Hematopoietic multipotent progenitor cell treated with erythropoietin and hydrocortisone succinate and interleukin-3 and kit ligand, for 8 days (in vitro differentiated cells): ENCODE results near the gene C10orf90.

Experiments used
- DNase-seq: peaks from one replicate; pipeline ENCODE4 v3.0.0-alpha.2; 2015

Gene C10orf90

DNA sequence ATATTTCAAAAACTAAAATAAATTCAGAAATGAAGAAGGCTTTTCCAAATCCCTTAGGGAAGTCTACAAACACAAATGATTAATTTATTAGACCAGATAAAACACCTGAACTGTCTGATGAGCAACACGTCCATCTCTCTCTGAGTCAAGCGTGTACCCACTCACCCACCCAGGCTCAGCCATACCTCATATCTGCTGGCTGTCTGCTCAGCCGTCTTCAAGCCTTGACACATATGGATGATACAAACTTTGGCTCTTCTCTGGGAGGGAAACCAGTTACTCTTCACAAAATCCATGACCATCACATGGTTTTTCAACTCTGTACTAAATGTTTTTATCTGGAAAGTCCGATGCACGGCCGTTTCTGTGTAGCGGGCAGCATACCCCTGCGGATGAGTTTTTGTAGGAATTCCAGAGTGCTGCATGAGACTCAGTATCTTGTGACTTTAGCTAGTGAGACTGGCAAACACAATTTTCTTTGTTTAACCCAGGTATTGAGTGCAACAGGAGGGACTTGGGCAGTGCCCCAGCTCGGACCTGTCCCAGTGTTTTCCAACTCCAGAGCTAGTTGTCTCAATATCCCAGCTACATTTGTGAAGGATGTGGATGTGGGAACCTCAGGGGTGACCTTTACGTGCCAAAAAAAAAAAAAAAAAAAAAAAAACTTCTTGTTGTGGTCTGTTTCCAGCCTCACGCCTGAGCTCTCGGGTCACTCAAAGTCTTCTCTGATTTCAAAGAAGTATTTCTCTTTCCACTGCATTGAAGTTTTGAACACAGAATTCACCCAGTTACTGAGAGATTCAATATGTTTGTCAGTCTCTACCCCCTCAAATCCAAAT lies at the start of gene C10orf90:
C10orf90 (minus strand) TSS at position 638 of the 839 bp plus-strand sequence; CDS start at position 425, 213 bp downstream.
- DNase-seq: no peak

- DNase-seq: no peak
These were observed 45.9 kb upstream of the C10orf90 start for GRCh38 chr10:126716366-126716765.

- DNase-seq: no peak
These were observed 43.1 kb upstream of the C10orf90 start for GRCh38 chr10:126713594-126713993.

DNA sequence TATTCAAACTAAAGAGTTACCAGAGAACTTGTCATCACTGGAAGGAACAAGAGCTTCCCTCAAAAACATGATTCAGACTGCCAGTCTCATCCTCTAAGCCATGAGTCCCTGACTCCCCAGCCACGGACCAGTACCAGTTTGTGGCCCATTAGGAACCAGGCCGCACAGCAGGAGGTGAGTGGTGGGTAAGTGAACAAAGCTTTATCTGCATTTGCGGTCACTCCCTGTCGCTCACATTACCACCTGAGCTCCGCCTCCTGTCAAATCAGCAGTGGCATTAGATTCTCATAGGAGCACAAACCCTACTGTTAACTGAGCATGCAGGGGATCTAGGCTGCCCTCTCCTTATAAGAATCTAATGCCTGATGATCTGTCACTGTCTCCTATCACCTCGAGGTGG lies 42.2 kb upstream of the C10orf90 start:
- no peak for DNase-seq

GRCh38 chr10:126705951-126706565 lies 35.6 kb upstream of the C10orf90 start:
- no peak for DNase-seq

DNA sequence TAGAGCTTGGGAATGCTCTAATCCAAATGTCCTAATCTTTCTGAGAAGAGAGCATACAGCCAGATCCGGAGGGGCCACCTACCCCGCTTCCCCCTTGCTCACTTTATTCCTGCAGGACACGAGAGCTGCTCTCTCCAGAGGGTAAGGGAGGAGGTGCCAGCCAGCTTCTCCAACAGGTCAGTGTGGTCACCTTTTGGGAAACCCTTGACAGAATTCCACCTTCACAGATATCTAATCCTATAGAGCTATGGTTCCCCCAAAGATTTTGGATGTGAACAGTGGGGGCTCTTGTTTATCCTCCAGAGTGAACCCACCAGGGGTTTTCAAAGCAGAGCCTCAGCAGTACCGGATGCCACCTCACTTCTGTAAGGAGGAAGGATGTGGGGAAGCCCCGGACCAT lies 34.6 kb upstream of the C10orf90 start:
- DNase-seq: no peak

GRCh38 chr10:126704649-126705048 lies 34.2 kb upstream of the C10orf90 start:
- no peak for DNase-seq

GRCh38 chr10:126702181-126702580 lies 31.7 kb upstream of the C10orf90 start:
- no peak for DNase-seq

GRCh38 chr10:126701526-126701925 lies 31.0 kb upstream of the C10orf90 start:
- DNase-seq: no peak

- DNase-seq: no peak
These were observed 26.2 kb upstream of the C10orf90 start for GRCh38 chr10:126696684-126697083.

GRCh38 chr10:126691456-126691855 lies 21.0 kb upstream of the C10orf90 start:
- no peak for DNase-seq

DNA sequence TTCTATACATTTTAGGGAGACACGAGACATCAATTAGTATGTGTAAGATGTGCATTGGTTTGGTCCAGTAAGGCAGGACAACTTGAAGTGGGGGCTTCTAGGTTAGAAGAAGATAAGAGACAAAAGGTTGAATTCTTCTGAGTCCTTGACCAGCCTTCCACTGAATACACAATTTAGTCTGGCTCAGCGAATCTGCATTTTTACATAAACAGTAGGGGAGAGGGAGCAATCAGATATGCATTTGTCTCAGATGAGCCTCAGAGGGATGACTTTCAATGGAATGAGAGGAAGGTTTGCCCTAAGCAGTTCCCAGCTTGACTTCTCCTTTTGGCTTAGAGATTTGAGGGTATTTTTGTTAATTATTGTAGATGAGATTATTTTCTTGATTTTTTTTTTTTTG lies 20.0 kb upstream of the C10orf90 start:
- DNase-seq: no peak

DNA sequence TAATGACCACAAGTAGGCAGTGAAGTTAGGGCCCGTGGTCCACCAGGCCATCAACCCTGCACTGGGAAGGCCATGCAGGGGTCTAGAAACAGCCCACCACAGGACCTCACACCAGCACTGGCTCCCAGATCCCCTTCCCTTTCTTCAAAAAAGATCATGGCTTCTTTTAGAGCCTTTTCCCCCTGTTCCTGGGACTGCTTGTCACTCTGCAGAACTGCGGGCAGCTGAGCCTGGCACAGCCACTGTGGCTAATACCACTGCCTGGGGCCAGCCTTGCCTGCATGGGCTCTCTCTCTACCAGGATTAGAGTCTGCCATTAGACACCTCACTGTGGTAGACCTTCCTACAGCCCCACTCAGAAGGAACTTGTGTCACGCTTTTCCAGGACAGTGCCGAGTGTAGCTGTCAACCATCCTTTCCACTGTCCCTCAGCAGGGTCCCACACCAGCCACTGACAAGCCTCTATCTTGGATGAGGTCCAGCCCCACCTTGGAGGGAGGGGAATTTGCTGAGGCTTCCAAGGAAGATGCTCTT lies 19.0 kb upstream of the C10orf90 start:
- no peak for DNase-seq

DNA sequence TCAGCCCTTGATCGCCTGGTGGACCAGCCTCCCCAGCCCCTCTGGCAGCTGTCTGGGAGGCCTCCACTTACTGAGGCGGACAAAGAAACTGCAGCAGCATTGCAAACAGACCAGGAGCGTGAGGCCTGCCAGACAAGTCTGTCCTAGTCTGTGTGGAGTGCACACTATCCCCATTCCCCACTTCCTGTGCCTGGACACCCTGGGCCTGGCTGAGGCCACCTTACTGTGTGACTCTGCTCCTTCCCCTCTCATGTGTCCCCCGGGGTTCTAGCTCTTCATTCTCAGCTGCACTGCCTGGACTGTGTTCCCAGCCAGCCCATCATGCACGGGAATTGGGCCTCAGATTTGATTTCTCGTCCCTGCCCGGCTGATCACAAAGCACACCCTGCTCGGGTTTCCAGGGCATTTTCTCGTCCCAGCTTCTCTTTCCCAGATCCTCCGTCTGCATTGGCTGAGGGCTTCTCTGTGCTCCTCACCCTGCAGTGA lies 16.7 kb upstream of the C10orf90 start:
- DNase-seq: no peak

DNA sequence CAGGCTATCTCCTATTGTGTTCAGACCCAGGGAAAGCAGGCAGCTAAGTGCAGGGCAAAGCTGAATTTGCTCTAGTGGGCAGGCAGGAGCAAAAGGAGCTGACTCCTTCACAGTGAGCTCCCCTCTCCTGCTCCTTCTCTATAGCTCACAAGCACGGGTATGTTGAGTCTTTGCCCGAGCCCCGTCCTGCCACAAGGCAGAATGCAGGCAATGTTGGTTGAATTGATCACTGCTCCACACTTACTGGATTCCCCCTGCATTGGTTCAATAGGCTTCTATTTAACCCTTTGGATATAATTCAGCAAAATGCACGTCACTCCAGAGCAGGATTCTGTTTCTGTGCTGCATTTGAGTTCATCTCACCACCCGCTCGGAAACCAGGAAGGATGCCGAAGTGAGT lies 16.2 kb upstream of the C10orf90 start:
- DNase-seq: no peak

GRCh38 chr10:126686268-126686667 lies 15.8 kb upstream of the C10orf90 start:
- no peak for DNase-seq

- DNase-seq: no peak
These were observed 15.3 kb upstream of the C10orf90 start for GRCh38 chr10:126685756-126686155.

GRCh38 chr10:126684171-126684745 lies 13.8 kb upstream of the C10orf90 start:
- no peak for DNase-seq

DNA sequence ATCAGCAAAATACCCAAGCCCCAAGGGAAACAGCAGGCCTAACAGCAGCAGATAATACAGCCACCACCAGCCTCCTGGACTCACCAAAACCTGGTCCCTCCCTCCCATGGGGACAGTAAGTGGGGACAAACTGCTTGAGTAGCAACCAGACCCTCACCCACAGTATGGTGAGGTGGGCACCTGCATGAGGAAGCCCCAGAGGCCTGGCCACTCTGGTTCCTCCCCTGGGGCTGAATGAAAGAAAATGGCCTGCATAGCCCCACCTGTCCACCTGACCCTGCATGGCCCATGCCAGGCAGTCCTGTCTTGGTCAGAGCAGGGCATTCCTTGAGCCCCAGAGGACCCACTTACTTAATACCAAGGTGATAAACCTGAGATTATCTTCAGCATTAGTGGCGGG lies 13.0 kb upstream of the C10orf90 start:
- DNase-seq: no peak

GRCh38 chr10:126675656-126676438 lies 5.4 kb upstream of the C10orf90 start:
- no peak for DNase-seq

- no peak for DNase-seq
These were observed 4.4 kb upstream of the C10orf90 start for GRCh38 chr10:126674741-126675515.

GRCh38 chr10:126673565-126673964 lies 3.1 kb upstream of the C10orf90 start:
- DNase-seq: no peak
